ENCODE results near the gene PTPMT1.
A peak's percentile ranks its signal among the peaks of the same experiment; 100 is the strongest.
"Not testable (repeated sequence)": the region's sequence is repeated elsewhere in the genome, so short reads cannot be mapped to it uniquely, and the experiment has no call there.

The PTPMT1 gene

DNA sequence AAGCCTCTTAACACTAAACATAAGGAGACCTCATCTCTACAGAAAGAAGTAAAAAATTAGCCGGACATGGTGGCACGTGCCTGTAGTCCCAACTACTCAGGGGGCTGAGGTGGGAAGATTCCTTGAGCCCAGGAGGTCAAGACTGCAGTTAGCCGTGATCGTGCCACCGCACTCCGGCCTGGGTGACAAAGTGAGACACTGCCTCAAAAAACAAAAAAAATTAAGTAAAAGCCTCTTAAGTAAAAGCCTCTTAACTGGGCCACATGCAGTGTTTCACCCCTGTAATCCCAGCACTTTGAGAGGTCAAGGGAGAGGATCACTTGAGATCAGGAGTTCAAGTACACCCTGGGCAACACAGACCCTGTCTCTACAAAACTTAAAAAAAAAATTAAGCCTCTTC, 38.2 kb upstream of the PTPMT1 start:
- H3K4me2 ChIP-seq (ENCODE audit: low read depth, low read length), result peak overlapping the region; percentile 63; the same call in 1 of the 2 replicates
- H3K4me3 ChIP-seq (ENCODE audit: low read length), result no peak overlapping the region
- no peak overlapping the region for H2AFZ ChIP-seq (ENCODE audit: low read length)
- peaks cover 48% of the 10 kb centered on the region for H3K4me1 ChIP-seq (ENCODE audit: low read length)
- H3K36me3 ChIP-seq (replicated peaks; ENCODE audit: insufficient read depth, low read length), result no peaks in the 10 kb centered on the region
- H3K9ac ChIP-seq (ENCODE audit: low read length), result no peak overlapping the region
- TF ChIP-seq EZH2 (optimal IDR thresholded peaks at IDR 0.05; ENCODE audit: low read depth, low read length), result no peak
- TF ChIP-seq, protein P1, sequence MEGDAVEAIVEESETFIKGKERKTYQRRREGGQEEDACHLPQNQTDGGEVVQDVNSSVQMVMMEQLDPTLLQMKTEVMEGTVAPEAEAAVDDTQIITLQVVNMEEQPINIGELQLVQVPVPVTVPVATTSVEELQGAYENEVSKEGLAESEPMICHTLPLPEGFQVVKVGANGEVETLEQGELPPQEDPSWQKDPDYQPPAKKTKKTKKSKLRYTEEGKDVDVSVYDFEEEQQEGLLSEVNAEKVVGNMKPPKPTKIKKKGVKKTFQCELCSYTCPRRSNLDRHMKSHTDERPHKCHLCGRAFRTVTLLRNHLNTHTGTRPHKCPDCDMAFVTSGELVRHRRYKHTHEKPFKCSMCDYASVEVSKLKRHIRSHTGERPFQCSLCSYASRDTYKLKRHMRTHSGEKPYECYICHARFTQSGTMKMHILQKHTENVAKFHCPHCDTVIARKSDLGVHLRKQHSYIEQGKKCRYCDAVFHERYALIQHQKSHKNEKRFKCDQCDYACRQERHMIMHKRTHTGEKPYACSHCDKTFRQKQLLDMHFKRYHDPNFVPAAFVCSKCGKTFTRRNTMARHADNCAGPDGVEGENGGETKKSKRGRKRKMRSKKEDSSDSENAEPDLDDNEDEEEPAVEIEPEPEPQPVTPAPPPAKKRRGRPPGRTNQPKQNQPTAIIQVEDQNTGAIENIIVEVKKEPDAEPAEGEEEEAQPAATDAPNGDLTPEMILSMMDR (IDR thresholded peaks at IDR 0.05; ENCODE audit: low read length), result no peak
- no peak for TF ChIP-seq EZH2phosphoT487 (IDR thresholded peaks at IDR 0.05; ENCODE audit: low read length)
- H4K20me1 ChIP-seq (ENCODE audit: insufficient read depth, low read length), result 0 out of 2 replicates have a peak, but pooled peaks cover 24% of the 10 kb centered on the region
- no peaks in the 10 kb centered on the region for H3K9me3 ChIP-seq (replicated peaks; ENCODE audit: insufficient read depth, low read length)
- peaks cover 99% of the 10 kb centered on the region for H3K79me2 ChIP-seq (ENCODE audit: low read length)
- peak overlapping the region; percentile 58; the same call in 1 of the 2 replicates for H3K27ac ChIP-seq (ENCODE audit: low read length)
- H3F3A ChIP-seq (ENCODE audit: insufficient read depth, low read length), result peaks cover 45% of the 10 kb centered on the region
- DNase-seq, result no peak
- H3K27me3 ChIP-seq (replicated peaks; ENCODE audit: insufficient read depth, low read length), result no peaks in the 10 kb centered on the region
- H3K9me2 ChIP-seq (replicated peaks; ENCODE audit: insufficient read depth, low read length), result no peaks in the 10 kb centered on the region

DNA sequence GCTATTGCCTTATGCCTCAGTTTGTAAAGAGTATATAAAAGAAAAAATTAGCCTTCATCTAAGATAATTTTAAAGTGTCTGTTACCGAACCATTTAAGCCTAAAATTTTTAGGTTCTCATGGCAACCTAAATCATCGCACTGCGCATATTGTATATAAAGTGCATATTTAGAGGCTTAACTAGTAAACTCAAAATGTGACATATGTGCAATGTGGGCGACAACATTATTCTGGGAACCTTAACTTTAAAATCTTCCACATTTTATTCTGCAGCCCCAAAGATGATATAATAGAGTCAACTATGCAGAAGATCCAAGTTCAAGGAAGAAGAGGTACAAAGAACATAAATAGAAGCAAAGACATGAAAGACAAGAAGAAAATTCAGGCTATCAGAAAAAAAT, 35.4 kb upstream of the PTPMT1 start:
- no peak overlapping the region for H3K9ac ChIP-seq (ENCODE audit: low read length)
- DNase-seq, result no peak
- H3K9me3 ChIP-seq (replicated peaks; ENCODE audit: insufficient read depth, low read length), result no peaks in the 10 kb centered on the region
- no peak overlapping the region for H2AFZ ChIP-seq (ENCODE audit: low read length)
- H3K9me2 ChIP-seq (replicated peaks; ENCODE audit: insufficient read depth, low read length), result no peaks in the 10 kb centered on the region
- H4K20me1 ChIP-seq (ENCODE audit: insufficient read depth, low read length), result peaks cover 24% of the 10 kb centered on the region; the same call in 1 of the 2 replicates
- no peak overlapping the region for H3K4me3 ChIP-seq (ENCODE audit: low read length)
- no peaks in the 10 kb centered on the region for H3K36me3 ChIP-seq (replicated peaks; ENCODE audit: insufficient read depth, low read length)
- peaks cover 99% of the 10 kb centered on the region for H3K79me2 ChIP-seq (ENCODE audit: low read length)
- H3F3A ChIP-seq (ENCODE audit: insufficient read depth, low read length), result peaks cover 26% of the 10 kb centered on the region
- H3K27ac ChIP-seq (ENCODE audit: low read length), result no peak overlapping the region
- TF ChIP-seq EZH2phosphoT487 (IDR thresholded peaks at IDR 0.05; ENCODE audit: low read length) (no peak), EZH2 (optimal IDR thresholded peaks at IDR 0.05; ENCODE audit: low read depth, low read length) (no peak)
- TF ChIP-seq, protein P1 (IDR thresholded peaks at IDR 0.05; ENCODE audit: low read length), result no peak
- peaks cover 26% of the 10 kb centered on the region for H3K4me1 ChIP-seq (ENCODE audit: low read length)
- no peak overlapping the region for H3K4me2 ChIP-seq (ENCODE audit: low read depth, low read length)
- no peaks in the 10 kb centered on the region for H3K27me3 ChIP-seq (replicated peaks; ENCODE audit: insufficient read depth, low read length)

DNA sequence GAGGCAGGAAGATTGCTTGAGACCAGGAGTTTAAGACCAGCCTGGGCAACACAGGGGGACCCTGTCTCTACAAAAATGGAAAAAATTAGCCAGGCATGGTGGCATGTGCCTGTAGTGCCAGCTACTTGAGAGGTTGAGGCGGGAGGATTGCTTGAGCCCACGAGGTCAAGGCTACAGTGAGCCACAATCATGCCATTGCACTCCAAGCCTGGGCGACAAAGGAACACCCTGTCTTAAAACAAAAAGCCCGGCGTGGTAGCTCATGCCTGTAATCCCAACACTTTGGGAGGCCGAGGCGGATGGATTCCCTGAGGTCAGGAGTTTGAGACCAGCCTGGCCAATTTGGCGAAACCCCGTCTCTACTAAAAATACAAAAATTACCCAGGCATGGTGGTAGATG, 34.7 kb upstream of the PTPMT1 start:
- Histone ChIP-seq H3F3A (ENCODE audit: insufficient read depth, low read length) (peaks cover 19% of the 10 kb centered on the region), H4K20me1 (ENCODE audit: insufficient read depth, low read length) (peaks cover 20% of the 10 kb centered on the region; the same call in 1 of the 2 replicates), H3K4me1 (ENCODE audit: low read length) (peaks cover 19% of the 10 kb centered on the region), H3K79me2 (ENCODE audit: low read length) (peaks cover 98% of the 10 kb centered on the region)
- not testable (repeated sequence) for DNase-seq; H3K27ac ChIP-seq (ENCODE audit: low read length); H3K9me2 ChIP-seq (replicated peaks; ENCODE audit: insufficient read depth, low read length); H3K27me3 ChIP-seq (replicated peaks; ENCODE audit: insufficient read depth, low read length); H3K4me3 ChIP-seq (ENCODE audit: low read length); H3K9ac ChIP-seq (ENCODE audit: low read length); H3K4me2 ChIP-seq (ENCODE audit: low read depth, low read length); H3K9me3 ChIP-seq (replicated peaks; ENCODE audit: insufficient read depth, low read length); H3K36me3 ChIP-seq (replicated peaks; ENCODE audit: insufficient read depth, low read length); H2AFZ ChIP-seq (ENCODE audit: low read length)

DNA sequence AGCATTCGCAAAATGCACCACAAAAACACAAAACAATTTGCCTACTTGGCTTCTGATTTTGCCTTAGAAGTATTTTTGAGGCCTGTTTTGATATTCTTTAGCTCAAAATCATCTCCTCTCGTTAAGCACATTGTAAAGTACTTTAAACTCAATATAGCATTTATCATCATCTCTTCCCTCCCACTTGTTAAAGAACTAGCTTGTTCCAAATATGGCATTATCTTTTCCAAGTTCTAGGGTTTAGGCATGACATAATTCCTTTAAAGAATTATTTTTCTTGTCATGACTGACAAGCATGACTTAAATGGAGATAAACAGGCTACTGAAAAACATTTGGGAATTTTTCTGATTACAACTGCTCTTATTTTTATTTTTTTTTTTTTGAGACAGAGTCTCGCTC, 33.7 kb upstream of the PTPMT1 start:
- no peak overlapping the region for H3K9ac ChIP-seq (ENCODE audit: low read length)
- TF ChIP-seq, protein P1 (IDR thresholded peaks at IDR 0.05; ENCODE audit: low read length), result no peak
- peaks cover 9% of the 10 kb centered on the region for H3F3A ChIP-seq (ENCODE audit: insufficient read depth, low read length)
- peaks cover 98% of the 10 kb centered on the region for H3K79me2 ChIP-seq (ENCODE audit: low read length)
- no peak overlapping the region for H2AFZ ChIP-seq (ENCODE audit: low read length)
- H3K27me3 ChIP-seq (replicated peaks; ENCODE audit: insufficient read depth, low read length), result no peaks in the 10 kb centered on the region
- H3K9me2 ChIP-seq (replicated peaks; ENCODE audit: insufficient read depth, low read length), result no peaks in the 10 kb centered on the region
- no peaks in the 10 kb centered on the region for H3K36me3 ChIP-seq (replicated peaks; ENCODE audit: insufficient read depth, low read length)
- H3K4me2 ChIP-seq (ENCODE audit: low read depth, low read length), result no peak overlapping the region
- H3K4me3 ChIP-seq (ENCODE audit: low read length), result no peak overlapping the region
- H4K20me1 ChIP-seq (ENCODE audit: insufficient read depth, low read length), result peaks cover 19% of the 10 kb centered on the region; the same call in 1 of the 2 replicates
- peaks cover 15% of the 10 kb centered on the region for H3K4me1 ChIP-seq (ENCODE audit: low read length)
- no peak for DNase-seq
- no peaks in the 10 kb centered on the region for H3K9me3 ChIP-seq (replicated peaks; ENCODE audit: insufficient read depth, low read length)
- no peak overlapping the region for H3K27ac ChIP-seq (ENCODE audit: low read length)
